ACC112 (cell line): ENCODE results near the gene OSGIN1.

ENCODE experiments used
- H2AFZ ChIP-seq: fragments of 200-600 bp; sonication (generic); one replicate; pipeline ENCODE4 v1.6.0; 2017; ENCODE audit warnings: antibody characterized with exemption, low read length; ENCODE audit not compliant: unreplicated experiment
- H3K27ac ChIP-seq: fragments of 200-600 bp; sonication (generic); 2 replicates; pipeline ENCODE4 v1.5.1; 2014; ENCODE audit warnings: low read depth, mild to moderate bottlenecking, antibody characterized with exemption, low read length, moderate library complexity
- H3K27me3 ChIP-seq: fragments of 200-600 bp; sonication (generic); 2 replicates; pipeline ENCODE4 v1.6.1; 2014; ENCODE audit warnings: mild to moderate bottlenecking, antibody characterized with exemption, low read length, moderate library complexity, mixed read lengths; ENCODE audit not compliant: insufficient read depth
- H3K36me3 ChIP-seq: fragments of 200-600 bp; sonication (generic); 2 replicates; pipeline ENCODE4 v1.6.1; 2016; ENCODE audit warnings: mild to moderate bottlenecking, antibody characterized with exemption, low read length, moderate library complexity, mixed read lengths; ENCODE audit not compliant: insufficient read depth
- H3K4me1 ChIP-seq: fragments of 200-600 bp; sonication (generic); one replicate; pipeline ENCODE4 v1.6.1; 2016; ENCODE audit warnings: low read length, mixed read lengths; ENCODE audit not compliant: insufficient read depth, unreplicated experiment, control insufficient read depth
- H3K4me3 ChIP-seq: fragments of 200-600 bp; sonication (generic); 2 replicates; pipeline ENCODE4 v1.5.1; 2014; ENCODE audit warnings: mild to moderate bottlenecking, low read depth, low read length
- H3K79me2 ChIP-seq: fragments of 200-600 bp; sonication (generic); one replicate; pipeline ENCODE4 v1.6.0; 2016; ENCODE audit warnings: low read length; ENCODE audit not compliant: control insufficient read depth, unreplicated experiment, insufficient read depth

Gene OSGIN1

GRCh38 chr16:83952940-83953795, at the start of gene OSGIN1:
Gene OSGIN1, plus strand, starts transcription at chr16:83953240. Its CDS starts 4,432 bp downstream, at chr16:83957672.
- H3K27me3 ChIP-seq: no peaks in the 10 kb centered on the region
- H3K27ac ChIP-seq: peak within 1 kb of the TSS; percentile 65
- H3K4me3 ChIP-seq: peak within 1 kb of the TSS; percentile 85
- peaks cover 8% of the 10 kb centered on the region for H3K79me2 ChIP-seq
- H2AFZ ChIP-seq: peak within 1 kb of the TSS; percentile 83
- H3K36me3 ChIP-seq: no peaks in the 10 kb centered on the region
- peaks cover 23% of the 10 kb centered on the region for H3K4me1 ChIP-seq

DNA sequence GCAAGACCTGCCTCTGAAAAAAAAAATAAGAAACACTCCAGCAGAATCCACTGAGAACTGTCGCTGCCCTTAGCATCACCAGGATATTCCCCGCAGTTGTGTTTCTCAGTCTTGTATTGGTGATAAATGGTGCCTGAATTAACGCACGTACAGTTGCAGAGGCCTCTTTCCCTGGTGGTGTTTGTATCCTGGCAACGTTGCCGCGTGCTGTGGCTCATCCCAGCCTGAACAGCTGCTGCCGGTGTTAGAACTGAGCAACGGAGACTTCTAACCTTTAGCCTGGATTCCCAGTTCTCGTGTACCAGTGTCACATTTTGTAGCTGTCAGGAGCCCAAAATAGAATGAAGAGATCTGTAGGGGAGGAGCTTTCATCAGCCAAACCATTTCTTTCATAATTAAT, 49.3 kb upstream of the OSGIN1 start:
- Histone ChIP-seq H3K79me2 (peaks cover 6% of the 10 kb centered on the region), H3K4me3 (no peak overlapping the region), H2AFZ (no peak overlapping the region), H3K27me3 (no peaks in the 10 kb centered on the region), H3K4me1 (peaks cover 17% of the 10 kb centered on the region), H3K27ac (no peak overlapping the region), H3K36me3 (no peaks in the 10 kb centered on the region)

- no peak overlapping the region for H3K27ac ChIP-seq
- H3K27me3 ChIP-seq: no peaks in the 10 kb centered on the region
- no peak overlapping the region for H2AFZ ChIP-seq
- H3K4me1 ChIP-seq: peaks cover under 1% of the 10 kb centered on the region
- no peaks in the 10 kb centered on the region for H3K36me3 ChIP-seq
- no peak overlapping the region for H3K4me3 ChIP-seq
- no peaks in the 10 kb centered on the region for H3K79me2 ChIP-seq
Observed at GRCh38 chr16:83906683-83907082, 46.4 kb upstream of the OSGIN1 start.

GRCh38 chr16:83907111-83907510, 45.9 kb upstream of the OSGIN1 start:
- no peak overlapping the region for H3K4me3 ChIP-seq
- no peaks in the 10 kb centered on the region for H3K4me1 ChIP-seq
- no peak overlapping the region for H3K27ac ChIP-seq
- H2AFZ ChIP-seq: no peak overlapping the region
- H3K36me3 ChIP-seq: no peaks in the 10 kb centered on the region
- H3K79me2 ChIP-seq: no peaks in the 10 kb centered on the region
- no peaks in the 10 kb centered on the region for H3K27me3 ChIP-seq

DNA sequence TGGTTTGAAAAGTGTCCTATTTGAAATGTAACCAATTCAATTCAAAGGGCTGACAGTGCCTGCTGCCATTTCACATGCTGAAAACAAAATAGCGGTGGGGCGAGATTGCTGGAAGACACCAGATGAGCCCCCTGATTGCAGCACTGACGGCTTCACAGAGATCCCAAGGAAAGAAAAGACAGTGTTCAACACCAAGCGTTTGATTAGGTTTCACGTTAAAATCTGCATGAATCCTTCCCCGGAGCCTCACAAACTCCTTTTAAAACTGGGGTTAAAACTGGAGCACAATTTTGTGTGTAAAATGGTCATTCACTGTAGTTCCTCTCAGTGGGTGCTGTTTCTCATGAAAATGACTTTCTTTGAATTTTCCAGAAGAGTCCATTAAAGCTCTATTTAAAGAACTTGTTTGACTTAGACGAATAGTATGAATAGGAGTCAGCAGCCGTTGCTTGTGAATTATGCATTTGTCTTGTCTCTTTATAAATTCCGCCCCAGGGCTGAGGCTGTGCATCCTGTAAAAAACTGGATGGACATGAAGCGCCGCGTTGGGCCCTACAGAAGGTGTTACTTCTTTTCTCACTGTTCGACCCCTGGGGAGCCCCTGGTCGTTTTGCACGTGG, 45.3 kb upstream of the OSGIN1 start:
- no peaks in the 10 kb centered on the region for H3K27me3 ChIP-seq
- H3K36me3 ChIP-seq: no peaks in the 10 kb centered on the region
- no peak overlapping the region for H3K4me3 ChIP-seq
- no peak overlapping the region for H2AFZ ChIP-seq
- no peaks in the 10 kb centered on the region for H3K4me1 ChIP-seq
- no peak overlapping the region for H3K27ac ChIP-seq
- H3K79me2 ChIP-seq: no peaks in the 10 kb centered on the region

DNA sequence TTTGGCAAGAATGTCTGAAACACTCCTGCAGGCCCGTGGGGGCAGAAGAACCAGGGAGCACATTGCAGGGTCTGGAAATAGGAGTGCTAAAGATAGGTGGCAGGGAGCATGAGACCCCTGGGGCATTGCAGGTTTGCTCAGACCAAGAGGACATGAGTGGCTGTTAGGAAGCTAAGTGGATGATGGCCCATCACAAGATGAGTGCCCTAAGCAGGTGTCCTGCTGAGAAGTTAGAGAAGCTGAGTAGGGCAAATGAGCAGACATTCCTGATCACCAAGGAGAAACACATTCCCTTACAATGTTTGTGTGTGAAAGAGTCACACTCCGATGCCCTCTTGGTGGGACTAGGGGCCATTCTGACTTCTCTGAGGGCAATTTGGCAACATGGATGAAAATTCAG, 44.2 kb upstream of the OSGIN1 start:
- Histone ChIP-seq H3K4me1 (no peaks in the 10 kb centered on the region), H2AFZ (no peak overlapping the region)

GRCh38 chr16:83911290-83911689, 41.8 kb upstream of the OSGIN1 start:
- H3K36me3 ChIP-seq: 0 out of 2 replicates have a peak, but pooled peaks cover 5% of the 10 kb centered on the region

More for the DNA sequence above, 44.2 kb upstream of the OSGIN1 start:
- H3K4me3 ChIP-seq: no peak overlapping the region
- H3K79me2 ChIP-seq: no peaks in the 10 kb centered on the region
- H3K27me3 ChIP-seq: no peaks in the 10 kb centered on the region
- no peak overlapping the region for H3K27ac ChIP-seq
- H3K36me3 ChIP-seq: no peaks in the 10 kb centered on the region

DNA sequence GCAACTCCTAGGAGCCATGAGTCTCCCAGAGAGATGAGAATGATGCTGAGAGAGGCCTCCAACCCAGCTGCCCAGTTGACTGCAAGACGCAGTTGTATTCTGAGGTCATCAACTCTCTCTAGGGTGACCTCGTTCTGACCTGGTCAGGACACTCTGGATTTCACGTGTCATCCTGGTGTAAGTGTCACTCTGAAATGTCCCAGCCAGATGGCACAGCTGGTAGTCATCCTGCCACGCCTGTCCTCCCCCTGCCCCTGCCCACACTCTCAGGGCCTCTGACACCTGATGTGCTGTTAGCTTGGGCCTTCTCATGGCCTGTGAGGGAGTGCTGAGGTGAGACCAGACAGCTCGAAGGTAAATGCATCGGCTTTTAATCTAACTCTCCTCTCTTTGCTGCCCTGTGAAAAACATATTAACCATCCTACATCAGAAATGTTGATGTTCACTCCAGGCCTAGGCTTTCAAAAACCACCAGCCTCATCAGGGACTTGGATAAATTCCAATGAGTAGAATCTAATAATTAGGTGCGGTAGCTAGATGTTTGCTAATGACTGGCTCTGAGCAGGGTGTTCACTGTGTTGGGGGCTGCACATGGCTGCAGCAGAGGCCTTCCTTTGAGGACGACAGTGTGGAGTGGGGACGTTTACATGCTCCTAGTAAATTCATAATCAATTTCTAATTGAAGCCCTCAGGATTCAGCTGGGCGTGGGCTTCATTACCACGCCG, 40.4 kb upstream of the OSGIN1 start:
- H3K4me1 ChIP-seq: no peaks in the 10 kb centered on the region
- no peak overlapping the region for H3K27ac ChIP-seq
- H3K36me3 ChIP-seq: peaks cover 6% of the 10 kb centered on the region; the same call in 1 of the 2 replicates
- no peak overlapping the region for H2AFZ ChIP-seq
- H3K79me2 ChIP-seq: no peaks in the 10 kb centered on the region
- H3K4me3 ChIP-seq: no peak overlapping the region
- no peaks in the 10 kb centered on the region for H3K27me3 ChIP-seq

More at GRCh38 chr16:83911290-83911689, 41.8 kb upstream of the OSGIN1 start:
- no peak overlapping the region for H2AFZ ChIP-seq
- no peaks in the 10 kb centered on the region for H3K79me2 ChIP-seq
- no peak overlapping the region for H3K4me3 ChIP-seq
- no peaks in the 10 kb centered on the region for H3K27me3 ChIP-seq
- no peak overlapping the region for H3K27ac ChIP-seq
- H3K4me1 ChIP-seq: no peaks in the 10 kb centered on the region

DNA sequence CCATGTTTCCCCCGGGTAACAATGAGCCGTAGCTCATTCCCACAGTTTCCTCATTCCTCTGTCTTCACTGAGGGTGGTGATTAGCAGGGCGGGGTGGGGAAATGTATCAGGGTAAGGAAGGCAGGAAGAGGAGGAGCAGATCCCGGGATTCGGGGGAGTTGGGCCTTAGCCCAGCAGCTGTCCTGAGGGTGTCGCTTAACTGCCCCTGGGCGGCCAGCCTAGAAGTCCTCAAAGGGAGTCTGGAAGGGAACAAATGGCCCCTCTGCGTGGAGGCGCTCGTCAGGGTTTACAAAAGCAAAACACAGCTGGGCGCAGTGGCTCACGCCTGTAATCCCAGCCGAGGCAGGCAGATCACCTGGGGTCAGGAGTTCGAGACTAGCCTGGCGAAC, 39.8 kb upstream of the OSGIN1 start:
- Histone ChIP-seq H2AFZ (no peak overlapping the region), H3K36me3 (peaks cover 12% of the 10 kb centered on the region; the same call in 1 of the 2 replicates), H3K27ac (no peak overlapping the region), H3K27me3 (no peaks in the 10 kb centered on the region), H3K4me1 (no peaks in the 10 kb centered on the region), H3K79me2 (no peaks in the 10 kb centered on the region), H3K4me3 (no peak overlapping the region)

GRCh38 chr16:83914091-83914710, 38.8 kb upstream of the OSGIN1 start:
- H2AFZ ChIP-seq: no peak overlapping the region
- H3K27ac ChIP-seq: no peak overlapping the region
- no peaks in the 10 kb centered on the region for H3K79me2 ChIP-seq
- no peaks in the 10 kb centered on the region for H3K27me3 ChIP-seq
- H3K4me1 ChIP-seq: no peaks in the 10 kb centered on the region
- peaks cover 14% of the 10 kb centered on the region; the same call in 1 of the 2 replicates for H3K36me3 ChIP-seq
- H3K4me3 ChIP-seq: no peak overlapping the region
